GM12864 (cell line): ENCODE results near the gene MEGF6.

Experiments used
- DNase-seq: peaks from one replicate; pipeline ENCODE4 v3.0.0-alpha.2; 2011; ENCODE audit warnings: low read depth
- H3K4me3 ChIP-seq: 2 replicates; pipeline ENCODE4 v1.5.1; 2011; ENCODE audit warnings: mild to moderate bottlenecking, low read depth, low read length, control low read depth
- CTCF ChIP-seq: IDR thresholded peaks from 2 replicates; pipeline ENCODE4 v1.5.1; 2011; ENCODE audit warnings: low read depth, mild to moderate bottlenecking, moderate library complexity, low read length, control low read depth, inconsistent platforms; ENCODE audit errors: missing control alignments

MEGF6 gene

GRCh38 chr1:3607703-3608065, 3.6 kb downstream of the MEGF6 start:
- no peak overlapping the region for H3K4me3 ChIP-seq
- TF ChIP-seq CTCF = no peak
- DNase-seq = no peak

GRCh38 chr1:3606779-3607702, 4.3 kb downstream of the MEGF6 start:
- no peak overlapping the region for H3K4me3 ChIP-seq
- no peak for TF ChIP-seq CTCF
- no peak for DNase-seq

GRCh38 chr1:3604997-3605823, 6.1 kb downstream of the MEGF6 start:
- no peak for TF ChIP-seq CTCF
- H3K4me3 ChIP-seq = no peak overlapping the region
- no peak for DNase-seq

GRCh38 chr1:3604468-3604974, 6.8 kb downstream of the MEGF6 start:
- no peak overlapping the region for H3K4me3 ChIP-seq
- DNase-seq = no peak
- TF ChIP-seq CTCF = no peak

- no peak for TF ChIP-seq CTCF
- no peak overlapping the region for H3K4me3 ChIP-seq
- DNase-seq = no peak
Measured at GRCh38 chr1:3603571-3604467, 7.5 kb downstream of the MEGF6 start.

GRCh38 chr1:3603156-3603555, 8.2 kb downstream of the MEGF6 start:
- H3K4me3 ChIP-seq = no peak overlapping the region
- no peak for DNase-seq
- no peak for TF ChIP-seq CTCF
